Measurements from ENCODE around the gene CRHR1.

CRHR1 gene

GRCh38 chr17:45863857-45864654, 79.9 kb downstream of the CRHR1 start:
- Histone ChIP-seq H3K27me3 (ENCODE audit: low read length) (no peaks in the 10 kb centered on the region), H3K4me2 (ENCODE audit: low read depth, low read length, poor library complexity, severe bottlenecking) (no peak overlapping the region), H3K79me2 (ENCODE audit: insufficient read depth, low read length) (no peaks in the 10 kb centered on the region), H4K20me1 (ENCODE audit: low read depth, low read length) (no peaks in the 10 kb centered on the region), H3F3A (ENCODE audit: insufficient read depth) (no peaks in the 10 kb centered on the region), H3K9ac (ENCODE audit: low read length) (no peak overlapping the region), H2AFZ (ENCODE audit: low read depth, low read length, severe bottlenecking) (no peak overlapping the region), H3K4me3 (ENCODE audit: insufficient read depth, low read length, poor library complexity, severe bottlenecking) (no peak overlapping the region), H3K9me2 (replicated peaks; ENCODE audit: insufficient read depth, low read length) (no peaks in the 10 kb centered on the region), H3K36me3 (ENCODE audit: low read length) (no peaks in the 10 kb centered on the region), H3K9me3 (ENCODE audit: insufficient read depth, low read length) (no peaks in the 10 kb centered on the region), H3K27ac (ENCODE audit: low read depth, low read length) (no peak overlapping the region)
- TF ChIP-seq, protein P1, sequence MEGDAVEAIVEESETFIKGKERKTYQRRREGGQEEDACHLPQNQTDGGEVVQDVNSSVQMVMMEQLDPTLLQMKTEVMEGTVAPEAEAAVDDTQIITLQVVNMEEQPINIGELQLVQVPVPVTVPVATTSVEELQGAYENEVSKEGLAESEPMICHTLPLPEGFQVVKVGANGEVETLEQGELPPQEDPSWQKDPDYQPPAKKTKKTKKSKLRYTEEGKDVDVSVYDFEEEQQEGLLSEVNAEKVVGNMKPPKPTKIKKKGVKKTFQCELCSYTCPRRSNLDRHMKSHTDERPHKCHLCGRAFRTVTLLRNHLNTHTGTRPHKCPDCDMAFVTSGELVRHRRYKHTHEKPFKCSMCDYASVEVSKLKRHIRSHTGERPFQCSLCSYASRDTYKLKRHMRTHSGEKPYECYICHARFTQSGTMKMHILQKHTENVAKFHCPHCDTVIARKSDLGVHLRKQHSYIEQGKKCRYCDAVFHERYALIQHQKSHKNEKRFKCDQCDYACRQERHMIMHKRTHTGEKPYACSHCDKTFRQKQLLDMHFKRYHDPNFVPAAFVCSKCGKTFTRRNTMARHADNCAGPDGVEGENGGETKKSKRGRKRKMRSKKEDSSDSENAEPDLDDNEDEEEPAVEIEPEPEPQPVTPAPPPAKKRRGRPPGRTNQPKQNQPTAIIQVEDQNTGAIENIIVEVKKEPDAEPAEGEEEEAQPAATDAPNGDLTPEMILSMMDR (IDR thresholded peaks at IDR 0.05; ENCODE audit: insufficient read depth, low read length, poor library complexity, severe bottlenecking) = no peak
- TF ChIP-seq EZH2phosphoT487 (conservative IDR thresholded peaks at IDR 0.05; ENCODE audit: low read length) = no peak

GRCh38 chr17:45867171-45867570, 83.1 kb downstream of the CRHR1 start:
- no peaks in the 10 kb centered on the region for H3F3A ChIP-seq (ENCODE audit: insufficient read depth)
- H2AFZ ChIP-seq (ENCODE audit: low read depth, low read length, severe bottlenecking) = no peak overlapping the region
- H3K36me3 ChIP-seq (ENCODE audit: low read length) = no peaks in the 10 kb centered on the region
- no peak overlapping the region for H3K27ac ChIP-seq (ENCODE audit: low read depth, low read length)
- no peak overlapping the region for H3K9ac ChIP-seq (ENCODE audit: low read length)
- no peak for TF ChIP-seq EZH2phosphoT487 (conservative IDR thresholded peaks at IDR 0.05; ENCODE audit: low read length)
- H3K9me2 ChIP-seq (replicated peaks; ENCODE audit: insufficient read depth, low read length) = no peaks in the 10 kb centered on the region
- no peaks in the 10 kb centered on the region for H3K9me3 ChIP-seq (ENCODE audit: insufficient read depth, low read length)
- no peak overlapping the region for H3K4me2 ChIP-seq (ENCODE audit: low read depth, low read length, poor library complexity, severe bottlenecking)
- no peak overlapping the region for H3K4me3 ChIP-seq (ENCODE audit: insufficient read depth, low read length, poor library complexity, severe bottlenecking)
- H4K20me1 ChIP-seq (ENCODE audit: low read depth, low read length) = no peaks in the 10 kb centered on the region
- no peaks in the 10 kb centered on the region for H3K79me2 ChIP-seq (ENCODE audit: insufficient read depth, low read length)
- H3K27me3 ChIP-seq (ENCODE audit: low read length) = no peaks in the 10 kb centered on the region

DNA sequence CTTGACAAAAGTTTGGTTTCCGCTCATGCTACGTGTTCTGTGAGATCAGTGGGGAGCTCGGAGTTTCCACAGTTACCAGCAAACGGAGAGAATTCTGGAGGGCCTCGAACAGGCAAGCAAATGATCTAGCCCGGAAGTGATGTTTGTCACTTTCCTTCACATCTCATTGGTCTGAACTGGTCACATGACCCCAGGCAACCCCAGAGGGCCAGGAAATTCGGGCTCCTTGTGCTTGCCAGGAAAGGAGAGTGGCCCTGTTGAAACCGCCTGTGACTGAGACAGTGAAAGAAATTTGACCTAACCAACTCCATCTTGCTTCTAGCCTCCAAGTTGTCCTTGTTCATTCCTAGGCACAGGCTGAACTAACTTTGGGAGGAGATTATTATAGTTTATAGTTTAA, 83.6 kb downstream of the CRHR1 start:
- H3F3A ChIP-seq (ENCODE audit: insufficient read depth) = no peaks in the 10 kb centered on the region
- H3K9ac ChIP-seq (ENCODE audit: low read length) = no peak overlapping the region
- no peaks in the 10 kb centered on the region for H3K36me3 ChIP-seq (ENCODE audit: low read length)
- H4K20me1 ChIP-seq (ENCODE audit: low read depth, low read length) = no peaks in the 10 kb centered on the region
- no peaks in the 10 kb centered on the region for H3K27me3 ChIP-seq (ENCODE audit: low read length)
- H2AFZ ChIP-seq (ENCODE audit: low read depth, low read length, severe bottlenecking) = no peak overlapping the region
- H3K79me2 ChIP-seq (ENCODE audit: insufficient read depth, low read length) = no peaks in the 10 kb centered on the region
- no peak overlapping the region for H3K27ac ChIP-seq (ENCODE audit: low read depth, low read length)
- H3K4me3 ChIP-seq (ENCODE audit: insufficient read depth, low read length, poor library complexity, severe bottlenecking) = no peak overlapping the region
- TF ChIP-seq, protein P1 (IDR thresholded peaks at IDR 0.05; ENCODE audit: insufficient read depth, low read length, poor library complexity, severe bottlenecking) = no peak
- TF ChIP-seq EZH2phosphoT487 (conservative IDR thresholded peaks at IDR 0.05; ENCODE audit: low read length) = no peak
- no peaks in the 10 kb centered on the region for H3K9me2 ChIP-seq (replicated peaks; ENCODE audit: insufficient read depth, low read length)
- H3K9me3 ChIP-seq (ENCODE audit: insufficient read depth, low read length) = no peaks in the 10 kb centered on the region
- no peak overlapping the region for H3K4me2 ChIP-seq (ENCODE audit: low read depth, low read length, poor library complexity, severe bottlenecking)

DNA sequence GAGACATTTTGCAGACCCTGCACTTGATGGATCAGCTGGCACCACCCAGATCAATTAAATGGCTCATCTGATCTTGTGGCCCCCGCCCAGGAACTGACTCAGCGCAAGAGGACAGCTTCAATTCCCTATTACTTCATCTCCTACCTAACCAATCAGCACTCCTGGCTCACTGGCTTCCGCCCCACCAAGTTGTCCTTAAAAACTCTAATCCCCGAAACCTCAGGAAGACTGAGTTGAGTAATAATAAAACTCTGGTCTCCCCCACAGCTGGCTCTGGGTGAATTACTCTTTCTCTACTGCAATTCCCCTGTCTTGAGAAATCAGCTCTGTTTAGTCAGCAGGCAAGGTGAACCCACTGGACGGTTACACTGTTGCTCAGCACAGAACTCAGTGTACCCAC, 84.2 kb downstream of the CRHR1 start:
- Histone ChIP-seq H3K4me3 (ENCODE audit: insufficient read depth, low read length, poor library complexity, severe bottlenecking) (no peak overlapping the region), H3K9me2 (replicated peaks; ENCODE audit: insufficient read depth, low read length) (no peaks in the 10 kb centered on the region), H3K4me2 (ENCODE audit: low read depth, low read length, poor library complexity, severe bottlenecking) (no peak overlapping the region), H4K20me1 (ENCODE audit: low read depth, low read length) (no peaks in the 10 kb centered on the region), H3K27me3 (ENCODE audit: low read length) (no peaks in the 10 kb centered on the region), H3F3A (ENCODE audit: insufficient read depth) (no peaks in the 10 kb centered on the region), H3K9ac (ENCODE audit: low read length) (no peak overlapping the region), H3K9me3 (ENCODE audit: insufficient read depth, low read length) (no peaks in the 10 kb centered on the region), H3K27ac (ENCODE audit: low read depth, low read length) (no peak overlapping the region), H3K36me3 (ENCODE audit: low read length) (no peaks in the 10 kb centered on the region), H3K79me2 (ENCODE audit: insufficient read depth, low read length) (no peaks in the 10 kb centered on the region), H2AFZ (ENCODE audit: low read depth, low read length, severe bottlenecking) (no peak overlapping the region)
- TF ChIP-seq, protein P1 (IDR thresholded peaks at IDR 0.05; ENCODE audit: insufficient read depth, low read length, poor library complexity, severe bottlenecking) = no peak
- no peak for TF ChIP-seq EZH2phosphoT487 (conservative IDR thresholded peaks at IDR 0.05; ENCODE audit: low read length)
